ENCODE results near the gene R3HDM2. TPM values are rescaled to one million over a fixed set of nuclear protein-coding genes. Genes with fewer than 3 reads are reported as not detected.

R3HDM2 gene
- total RNA-seq, 2 experiments from 2014 or later = 25.8 to 47.2 TPM

DNA sequence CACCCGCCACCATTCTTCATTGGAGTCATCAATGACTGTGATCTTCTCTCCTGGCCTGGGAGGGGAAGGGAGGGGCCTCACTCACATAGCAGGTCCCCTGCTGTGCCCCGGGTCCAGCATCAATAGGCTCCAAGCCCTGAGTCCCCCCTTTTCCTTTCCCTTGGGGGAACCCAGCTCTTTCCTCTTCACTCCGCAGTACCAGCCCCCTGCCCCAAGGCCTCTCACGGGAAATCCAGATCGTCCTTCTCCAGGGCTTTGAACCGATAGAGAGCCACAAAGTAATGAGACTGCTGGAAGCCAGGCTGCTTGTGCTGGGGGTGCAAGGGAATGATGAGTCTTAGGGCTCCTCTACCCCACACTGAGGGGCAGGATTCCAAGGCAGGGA is 186.5 kb downstream of the R3HDM2 start:
- H3K9me2 ChIP-seq (ENCODE audit: insufficient read depth, low read length) = no peaks in the 10 kb centered on the region
- no peaks in the 10 kb centered on the region for H3K79me2 ChIP-seq (ENCODE audit: insufficient read depth, low read depth, low read length)
- CTCF ChIA-PET (ENCODE audit: unreplicated experiment) = interaction anchor here (0.5 to 4.5 kb wide), 4 partner anchors 17 to 211 kb away, joined by 3 to 32 read pairs (median 4); partner anchors contain the start of gene INHBE
- no peak overlapping the region for H3K27ac ChIP-seq (ENCODE audit: low read depth, low read length, poor library complexity, severe bottlenecking)
- H2AFZ ChIP-seq (ENCODE audit: low read length) = no peak overlapping the region
- BruUV-seq (replicated peaks) = no TSS peak
- no peak for DNase-seq (ENCODE audit: low spot score)
- no peaks in the 10 kb centered on the region for H3K36me3 ChIP-seq (ENCODE audit: insufficient read depth, low read length)
- no peaks in the 10 kb centered on the region for H3K9me3 ChIP-seq (ENCODE audit: low read length)
- H3K4me1 ChIP-seq (ENCODE audit: insufficient read depth, low read length, poor library complexity, severe bottlenecking) = peaks cover 34% of the 10 kb centered on the region
- POLR2A ChIA-PET = interaction anchor here (4.7 to 7.3 kb wide), 2 partner anchors 13 to 30 kb away, joined by 26 to 69 read pairs; partner anchors contain the start of gene SHMT2
- TF ChIP-seq, protein P1, sequence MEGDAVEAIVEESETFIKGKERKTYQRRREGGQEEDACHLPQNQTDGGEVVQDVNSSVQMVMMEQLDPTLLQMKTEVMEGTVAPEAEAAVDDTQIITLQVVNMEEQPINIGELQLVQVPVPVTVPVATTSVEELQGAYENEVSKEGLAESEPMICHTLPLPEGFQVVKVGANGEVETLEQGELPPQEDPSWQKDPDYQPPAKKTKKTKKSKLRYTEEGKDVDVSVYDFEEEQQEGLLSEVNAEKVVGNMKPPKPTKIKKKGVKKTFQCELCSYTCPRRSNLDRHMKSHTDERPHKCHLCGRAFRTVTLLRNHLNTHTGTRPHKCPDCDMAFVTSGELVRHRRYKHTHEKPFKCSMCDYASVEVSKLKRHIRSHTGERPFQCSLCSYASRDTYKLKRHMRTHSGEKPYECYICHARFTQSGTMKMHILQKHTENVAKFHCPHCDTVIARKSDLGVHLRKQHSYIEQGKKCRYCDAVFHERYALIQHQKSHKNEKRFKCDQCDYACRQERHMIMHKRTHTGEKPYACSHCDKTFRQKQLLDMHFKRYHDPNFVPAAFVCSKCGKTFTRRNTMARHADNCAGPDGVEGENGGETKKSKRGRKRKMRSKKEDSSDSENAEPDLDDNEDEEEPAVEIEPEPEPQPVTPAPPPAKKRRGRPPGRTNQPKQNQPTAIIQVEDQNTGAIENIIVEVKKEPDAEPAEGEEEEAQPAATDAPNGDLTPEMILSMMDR (conservative IDR thresholded peaks at IDR 0.05; ENCODE audit: low read length) = no peak
- TF ChIP-seq EZH2phosphoT487 (IDR thresholded peaks at IDR 0.05; ENCODE audit: borderline replicate concordance, low read depth, low read length) = no peak
- no peaks in the 10 kb centered on the region for H4K20me1 ChIP-seq (ENCODE audit: insufficient read depth, low read length)
- no peak overlapping the region for H3K4me3 ChIP-seq (ENCODE audit: low read depth, low read length, poor library complexity, severe bottlenecking)
- peak overlapping the region; percentile 99 for H3K4me2 ChIP-seq (ENCODE audit: low read length)
- intact Hi-C loops (cut with micrococcal nuclease; ENCODE audit: unreplicated experiment) = loop anchor here (5.0 kb wide), 3 partner anchors 132 to 508 kb away; partner anchors contain the start of genes CDK4 and STAT6

DNA sequence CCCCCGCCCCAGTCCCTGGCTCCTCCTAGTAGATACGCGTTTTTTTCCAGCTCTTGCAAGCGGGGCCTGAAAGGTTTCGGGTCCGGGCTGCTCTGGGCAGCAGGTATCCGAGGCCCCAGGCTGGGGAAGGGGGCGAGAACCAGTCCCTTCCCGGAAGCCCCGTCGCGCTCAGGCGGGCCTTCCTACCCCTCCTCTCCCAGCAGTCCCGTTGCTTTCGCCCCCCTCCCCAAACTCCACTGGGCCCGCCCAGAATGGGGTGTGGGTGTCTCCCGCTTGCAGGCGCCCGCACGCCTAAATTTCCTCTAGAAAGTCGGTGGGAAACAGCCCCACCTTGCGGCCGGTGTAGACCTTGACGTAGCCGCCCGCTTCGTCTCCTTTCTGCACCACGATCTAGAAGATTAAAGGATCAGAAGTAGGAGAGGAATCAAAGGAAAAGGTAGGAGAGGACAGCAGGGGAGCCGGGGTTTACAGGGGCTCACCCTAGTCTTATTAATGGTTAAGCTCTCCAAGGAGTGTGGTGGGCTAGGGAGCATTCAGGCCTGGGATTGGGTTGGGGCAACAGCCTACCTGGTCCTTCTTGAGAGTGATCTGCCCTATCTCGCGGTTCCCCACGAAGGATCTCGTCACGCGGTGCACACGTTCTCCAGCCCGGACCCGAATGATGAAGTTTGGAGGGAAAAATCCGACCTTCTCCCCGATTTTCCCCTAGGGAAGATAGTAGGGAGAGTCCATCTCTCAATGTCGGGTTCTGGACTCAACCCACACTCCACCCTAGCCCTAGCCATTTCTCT is 187.1 kb downstream of the R3HDM2 start:
- ChIA-PET CTCF (ENCODE audit: unreplicated experiment) (interaction anchor here (0.5 to 4.5 kb wide), 10 partner anchors 14 to 215 kb away, joined by 3 to 32 read pairs (median 3); partner anchors contain the start of genes INHBE and SHMT2), POLR2A (interaction anchor here (0.6 to 7.3 kb wide), 6 partner anchors 9 to 212 kb away, joined by 3 to 69 read pairs (median 12); partner anchors contain the start of genes INHBE and SHMT2)
- Histone ChIP-seq H3K4me1 (ENCODE audit: insufficient read depth, low read length, poor library complexity, severe bottlenecking) (peaks cover 30% of the 10 kb centered on the region), H3K4me2 (ENCODE audit: low read length) (peak overlapping the region; percentile 99), H3K9me2 (ENCODE audit: insufficient read depth, low read length) (no peaks in the 10 kb centered on the region), H2AFZ (ENCODE audit: low read length) (peak overlapping the region; percentile 60; the same call in 1 of the 2 replicates), H3K27ac (ENCODE audit: low read depth, low read length, poor library complexity, severe bottlenecking) (peak overlapping the region; percentile 92), H3K36me3 (ENCODE audit: insufficient read depth, low read length) (no peaks in the 10 kb centered on the region), H4K20me1 (ENCODE audit: insufficient read depth, low read length) (no peaks in the 10 kb centered on the region), H3K9me3 (ENCODE audit: low read length) (no peaks in the 10 kb centered on the region), H3K79me2 (ENCODE audit: insufficient read depth, low read depth, low read length) (no peaks in the 10 kb centered on the region), H3K4me3 (ENCODE audit: low read depth, low read length, poor library complexity, severe bottlenecking) (peak overlapping the region; percentile 74)
- no TSS peak for BruUV-seq (replicated peaks)
- intact Hi-C loops (cut with micrococcal nuclease; ENCODE audit: unreplicated experiment) = loop anchor here (1.0 to 5.0 kb wide), 4 partner anchors 30 to 509 kb away; partner anchors contain the start of genes CDK4 and STAT6
- TF ChIP-seq, protein P1 (conservative IDR thresholded peaks at IDR 0.05; ENCODE audit: low read length) = peak; percentile 84
- no peak for TF ChIP-seq EZH2phosphoT487 (IDR thresholded peaks at IDR 0.05; ENCODE audit: borderline replicate concordance, low read depth, low read length)
- DNase-seq (ENCODE audit: low spot score) = peak; percentile 87
